Adrenal gland (tissue), 12 donors: Measurements from ENCODE around the gene PAFAH1B2. TPM values are rescaled to one million over a fixed set of nuclear protein-coding genes. Genes with fewer than 3 reads are reported as not detected.
"Not testable (repeated sequence)": the region's sequence is repeated elsewhere in the genome, so short reads cannot be mapped to it uniquely, and the experiment has no call there.

Experiments used
- DNase-seq, 7 donors: peaks; one replicate each; pipeline ENCODE4 v3.0.0-alpha.2; 2019 to 2020
- H3K27ac ChIP-seq, 5 donors: fragments of 200-600 bp; sonication (generic) in 4 of 5; 1 replicate in 3 of 5; 2 replicates in 2 of 5; pipeline versions ENCODE4 v1.5.1 to v1.8.0; 2016 to 2020; ENCODE audit warnings: mild to moderate bottlenecking in 1 of 5
- H3K27me3 ChIP-seq: fragments of 200-600 bp; 2 replicates; pipeline ENCODE4 v1.8.0; 2021
- H3K36me3 ChIP-seq, 2 donors: fragments of 200-600 bp; replicated peaks in 1 of 2; 1 replicate in 1 of 2; 2 replicates in 1 of 2; pipeline versions ENCODE4 v1.5.1 to v1.8.0; 2018 to 2022
- H3K4me1 ChIP-seq, 2 donors: fragments of 200-600 bp; replicated peaks in 1 of 2; 1 replicate in 1 of 2; 2 replicates in 1 of 2; pipeline versions ENCODE4 v1.5.1 to v1.8.0; 2018 to 2021
- H3K4me3 ChIP-seq, 4 donors: fragments of 200-600 bp; sonication (generic) in 3 of 4; one replicate each; pipeline ENCODE4 v1.5.1; 2016 to 2018
- H3K9me3 ChIP-seq, 3 donors: fragments of 200-600 bp; sonication (generic) in 1 of 3; replicated peaks in 1 of 3; 1 replicate in 2 of 3; 2 replicates in 1 of 3; pipeline versions ENCODE4 v1.5.1 to v1.8.0; 2016 to 2021
- CTCF ChIP-seq, 6 experiments: fragments of 450-650 bp in 4 of 6; fragments of 200-600 bp in 2 of 6; sonication (generic) in 1 of 6; IDR thresholded peaks; 1 replicate in 5 of 6; 2 replicates in 1 of 6; pipeline versions ENCODE4 v1.5.1 to v1.8.0; 2016 to 2021; ENCODE audit warnings: antibody characterized with exemption in 6 of 6, mild to moderate bottlenecking in 2 of 6, moderate library complexity in 1 of 6
- POLR2A ChIP-seq, 2 donors: fragments of 450-650 bp; IDR thresholded peaks; one replicate each; pipeline ENCODE4 v1.6.1; 2017; ENCODE audit warnings: antibody characterized with exemption in 2 of 2, mild to moderate bottlenecking in 2 of 2, moderate library complexity in 1 of 2
- WGBS, 4 donors: extraction: QIAGEN DNeasy Blood & Tissue Kit in 2 of 4; methylation state at CpG; one replicate each; pipeline versions ENCODE4 v1.1.5 to v1.1.7; 2013 to 2017; 5-methylcytosine and 5-hydroxymethylcytosine counted together
- intact Hi-C, 2 donors: fragments of 100-400 bp; cut with DNase I; formaldehyde crosslinking; loops; one replicate each; pipeline versions ENCODE4 v1.14.1 to v1.15.0; 2022 to 2023
- polyA plus RNA-seq, 3 donors: library from polyadenylated mRNA; stranded (reverse); fragments of 200-250 nt in 2 of 3; fragments of 350-450 nt in 1 of 3; fragmentation: Illumina TruSeq in 1 of 3; extraction: RNeasy Lipid Tissue Mini Kit (QIAGEN cat#74804) in 1 of 3; gene quantifications; one replicate each; pipeline ENCODE4 v1.2.3, GENCODE V29; 2013 to 2014
- total RNA-seq, 9 donors: library from RNA; depleted of rRNA in 4 of 9; stranded (reverse); fragments of >200 nt in 4 of 9; fragments of 120-200 nt in 1 of 9; fragmentation: NEBNext Ultra II Directional in 1 of 9; extraction: Animal tissue kit (Norgen Biotek cat#: 25700) in 1 of 9; gene quantifications; one replicate each; pipeline versions ENCODE4 v1.1.0 to v1.2.4, GENCODE V29; 2013 to 2023
- donor health status: healthy with polysubstance abuse.
- donor health status: Bipolar disorder and iron deficiency.
- donor health status: DM: yes; HTN: yes; CAD: no.
- donor health status: DM: no; HTN: no; CAD: no.
- donor health status: DM: no; HTN: no; CAD: no.
- donor health status: DM: yes; HTN: yes; CAD: no.

The PAFAH1B2 gene
- total and polyA plus RNA-seq, 12 donors, result 19.6 to 144 (median 94.4) TPM

- TF ChIP-seq CTCF (IDR thresholded peaks at IDR 0.05) (no peak), POLR2A (IDR thresholded peaks at IDR 0.05) (no peak)
- Histone ChIP-seq H3K4me1 (no peaks in the 10 kb centered on the region), H3K27ac (no peak overlapping the region), H3K36me3 (no peaks in the 10 kb centered on the region), H3K4me3 (no peak overlapping the region), H3K27me3 (no peaks in the 10 kb centered on the region), H3K9me3 (no peaks in the 10 kb centered on the region)
- intact Hi-C loops, result no loop called here
- DNase-seq, result no peak
- WGBS, 4 donors, result 73 to 83% (median 75%) methylated on average over 1 to 4 of the region's 4 CpGs
Measured at GRCh38 chr11:117128289-117128688, 15.8 kb upstream of the PAFAH1B2 start.

- WGBS, 4 donors, result 82 to 98% (median 90%) methylated on average over 5 to 7 of the region's 7 CpGs
- H3K36me3 ChIP-seq, H3K27ac ChIP-seq, H3K4me3 ChIP-seq, DNase-seq, H3K27me3 ChIP-seq, H3K4me1 ChIP-seq, H3K9me3 ChIP-seq: not testable (repeated sequence)
- intact Hi-C loops, result loop anchor here in 1 of 2 donors (5.0 kb wide), 1 partner anchor 77 kb away; no protein-coding TSS in a partner anchor
Measured at GRCh38 chr11:117130396-117130795, 13.7 kb upstream of the PAFAH1B2 start.

GRCh38 chr11:117130879-117131278, 13.2 kb upstream of the PAFAH1B2 start:
- TF ChIP-seq CTCF (IDR thresholded peaks at IDR 0.05) (no peak), POLR2A (IDR thresholded peaks at IDR 0.05) (no peak)
- Histone ChIP-seq H3K36me3 (no peaks in the 10 kb centered on the region), H3K27ac (no peak overlapping the region), H3K4me3 (no peak overlapping the region), H3K9me3 (no peaks in the 10 kb centered on the region), H3K27me3 (no peaks in the 10 kb centered on the region), H3K4me1 (no peaks in the 10 kb centered on the region)
- DNase-seq, result no peak
- intact Hi-C loops, result loop anchor here in 1 of 2 donors (5.0 kb wide), 1 partner anchor 76 kb away; no protein-coding TSS in a partner anchor
- WGBS, 4 donors, result 79 to 93% (median 84%) methylated on average over 7 of the region's 7 CpGs

- WGBS, 4 donors, result 54 to 80% (median 73%) methylated on average over 2 to 3 of the region's 3 CpGs
- Histone ChIP-seq H3K36me3 (no peaks in the 10 kb centered on the region), H3K9me3 (no peaks in the 10 kb centered on the region), H3K4me1 (no peaks in the 10 kb centered on the region), H3K27me3 (no peaks in the 10 kb centered on the region), H3K27ac (no peak overlapping the region), H3K4me3 (no peak overlapping the region)
- TF ChIP-seq POLR2A (IDR thresholded peaks at IDR 0.05), result no peak
- TF ChIP-seq CTCF (IDR thresholded peaks at IDR 0.05), result no peak
- intact Hi-C loops, result loop anchor here in 1 of 2 donors (5.0 kb wide), 1 partner anchor 73 kb away; no protein-coding TSS in a partner anchor
- no peak for DNase-seq
Measured at GRCh38 chr11:117134431-117134830, 9.7 kb upstream of the PAFAH1B2 start.

- H3K4me1 ChIP-seq, result not testable (repeated sequence)
- intact Hi-C loops, result loop anchor here in 1 of 2 donors (5.0 kb wide), 1 partner anchor 72 kb away; no protein-coding TSS in a partner anchor
Measured at GRCh38 chr11:117134979-117135378, 9.1 kb upstream of the PAFAH1B2 start.

GRCh38 chr11:117137223-117138086, 6.6 kb upstream of the PAFAH1B2 start:
- H3K9me3 ChIP-seq, H3K36me3 ChIP-seq, intact Hi-C loops, H3K4me3 ChIP-seq, H3K27me3 ChIP-seq, H3K4me1 ChIP-seq, DNase-seq, H3K27ac ChIP-seq: not testable (repeated sequence)
- no CpG with 5 or more reads among the region's 15 CpGs for WGBS, 4 donors

More at GRCh38 chr11:117134979-117135378, 9.1 kb upstream of the PAFAH1B2 start:
- 80 to 91% (median 88%) methylated on average over 1 of the region's 4 CpGs; no CpG with 5 or more reads in 1 of the 4 donors for WGBS, 4 donors
- H3K9me3 ChIP-seq, DNase-seq, H3K27ac ChIP-seq, H3K27me3 ChIP-seq, H3K4me3 ChIP-seq, H3K36me3 ChIP-seq: not testable (repeated sequence)
